ENCODE data around the gene BSND. TPM values are rescaled to one million over a fixed set of nuclear protein-coding genes. Genes with fewer than 3 reads are reported as not detected.
A peak's percentile ranks its signal among the peaks of the same experiment; 100 is the strongest.

The BSND gene
- total RNA-seq, 6 donors from 2014 or later, result under 0.01 to 0.10 TPM; not detected in 4

- TF ChIP-seq CTCF (IDR thresholded peaks at IDR 0.05) (no peak), POLR2AphosphoS5 (IDR thresholded peaks at IDR 0.05) (no peak), POLR2A (IDR thresholded peaks at IDR 0.05) (no peak), EP300 (IDR thresholded peaks at IDR 0.05) (no peak)
- 59 to 75% methylated on average over 3 of the region's 3 CpGs for WGBS, 2 donors
- Histone ChIP-seq H3K36me3 (no peaks in the 10 kb centered on the region), H3K4me3 (peak overlapping the region in 2 of 4 donors; percentile 46 to 57), H3K27me3 (peaks cover 0 to 8% (median 0%) of the 10 kb centered on the region in 4 donors), H3K27ac (no peak overlapping the region), H3K9me3 (no peaks in the 10 kb centered on the region), H3K4me1 (peaks cover 0 to 22% (median 8%) of the 10 kb centered on the region in 4 donors)
- no peak for DNase-seq
- no peak for ATAC-seq (ENCODE audit: low FRiP score in 2 of 2)
Measured at GRCh38 chr1:55041613-55042012, 42.9 kb downstream of the BSND start.

- H3K36me3 ChIP-seq, result no peaks in the 10 kb centered on the region
- DNase-seq, result no peak
- no peaks in the 10 kb centered on the region for H3K9me3 ChIP-seq
- 79 to 91% methylated on average over 2 of the region's 2 CpGs for WGBS, 2 donors
- H3K27me3 ChIP-seq, result peaks cover 0 to 8% (median 0%) of the 10 kb centered on the region in 4 donors
- ATAC-seq (ENCODE audit: low FRiP score in 2 of 2), result no peak
- peaks cover 0 to 22% (median 8%) of the 10 kb centered on the region in 4 donors for H3K4me1 ChIP-seq
- H3K4me3 ChIP-seq, result no peak overlapping the region
- no peak overlapping the region for H3K27ac ChIP-seq
- TF ChIP-seq CTCF (IDR thresholded peaks at IDR 0.05) (no peak), POLR2A (IDR thresholded peaks at IDR 0.05) (no peak), POLR2AphosphoS5 (IDR thresholded peaks at IDR 0.05) (no peak), EP300 (IDR thresholded peaks at IDR 0.05) (no peak)
Measured at GRCh38 chr1:55043011-55043410, 44.3 kb downstream of the BSND start.

GRCh38 chr1:55043726-55044125, 45.0 kb downstream of the BSND start:
- TF ChIP-seq EP300 (IDR thresholded peaks at IDR 0.05), result no peak
- no peak for TF ChIP-seq POLR2A (IDR thresholded peaks at IDR 0.05)
- TF ChIP-seq POLR2AphosphoS5 (IDR thresholded peaks at IDR 0.05), result no peak
- no peak for TF ChIP-seq CTCF (IDR thresholded peaks at IDR 0.05)
- no peaks in the 10 kb centered on the region for H3K9me3 ChIP-seq
- H3K27ac ChIP-seq, result no peak overlapping the region
- peaks cover 0 to 8% (median 0%) of the 10 kb centered on the region in 4 donors for H3K27me3 ChIP-seq
- no peak overlapping the region for H3K4me3 ChIP-seq
- 95 to 96% methylated on average over 7 to 9 of the region's 9 CpGs for WGBS, 2 donors
- DNase-seq, result peak in 1 of 2 donors; percentile 51
- no peak for ATAC-seq (ENCODE audit: low FRiP score in 2 of 2)
- H3K36me3 ChIP-seq, result peaks cover 0 to 5% (median 0%) of the 10 kb centered on the region in 4 donors
- H3K4me1 ChIP-seq, result peaks cover 0 to 20% (median 8%) of the 10 kb centered on the region in 4 donors

GRCh38 chr1:55044617-55045397, 46.1 kb downstream of the BSND start:
- Histone ChIP-seq H3K27me3 (peaks cover 0 to 8% (median 0%) of the 10 kb centered on the region in 4 donors), H3K4me1 (peaks cover 0 to 10% (median under 1%) of the 10 kb centered on the region in 4 donors), H3K9me3 (no peaks in the 10 kb centered on the region), H3K4me3 (no peak overlapping the region), H3K36me3 (peaks cover 0 to 5% (median 2%) of the 10 kb centered on the region in 4 donors), H3K27ac (no peak overlapping the region)
- ATAC-seq (ENCODE audit: low FRiP score in 2 of 2) (no peak), DNase-seq (no peak)
- 88 to 89% methylated on average over 11 to 15 of the region's 15 CpGs for WGBS, 2 donors
- no peak for TF ChIP-seq POLR2A (IDR thresholded peaks at IDR 0.05)
- TF ChIP-seq EP300 (IDR thresholded peaks at IDR 0.05), result no peak
- TF ChIP-seq POLR2AphosphoS5 (IDR thresholded peaks at IDR 0.05), result no peak
- TF ChIP-seq CTCF (IDR thresholded peaks at IDR 0.05), result no peak

All from upper lobe of left lung (tissue), 6 donors.